Activated naive CD4-positive, alpha-beta T cell treated with anti-CD3 and anti-CD28 coated beads, Interleukin-2, amount 50 U/mL, for 72 hours (primary cell): ENCODE measurements around the gene AGXT2. TPM values are rescaled to one million over a fixed set of nuclear protein-coding genes. Genes with fewer than 3 reads are reported as not detected.
"Not testable (repeated sequence)": the region's sequence is repeated elsewhere in the genome, so short reads cannot be mapped to it uniquely, and the experiment has no call there.

Experiments used
- ATAC-seq, 2 donors: fragments of 150-1000 bp; cut with Tn5 transposase; 2 replicates each; pipeline ENCODE4 v1.10.0; 2021; ENCODE audit warnings: mild to moderate bottlenecking in 2 of 2, moderate library complexity in 2 of 2
- DNase-seq, 2 donors: peaks; one replicate each; pipeline ENCODE4 v3.0.0; 2021 to 2022; ENCODE audit warnings: low spot score in 2 of 2
- H3K27ac Mint-ChIP-seq, 2 donors: one replicate each; pipeline ENCODE4 v1.8.0; 2022; ENCODE audit warnings: mild to moderate bottlenecking in 2 of 2, mixed read lengths in 2 of 2
- H3K36me3 Mint-ChIP-seq, 2 donors: one replicate each; pipeline ENCODE4 v1.8.0; 2022; ENCODE audit warnings: mixed read lengths in 2 of 2
- H3K9me3 Mint-ChIP-seq, 2 donors: one replicate each; pipeline ENCODE4 v1.8.0; 2022; ENCODE audit warnings: mixed read lengths in 2 of 2
- total RNA-seq, 2 donors: library from RNA; stranded (reverse); gene quantifications; one replicate each; pipeline ENCODE4 v1.2.3, GENCODE V29; 2022

AGXT2 gene
- total RNA-seq, 2 donors from 2014 or later: not detected

- DNase-seq: no peak
- Mint-ChIP-seq H3K27ac (no peak overlapping the region), H3K36me3 (no peaks in the 10 kb centered on the region), H3K9me3 (no peaks in the 10 kb centered on the region)
- ATAC-seq: no peak
Measured at GRCh38 chr5:35061211-35061770, 13.5 kb upstream of the AGXT2 start.

GRCh38 chr5:35060236-35060635 lies 12.5 kb upstream of the AGXT2 start:
- ATAC-seq: no peak
- no peak overlapping the region for H3K27ac Mint-ChIP-seq
- H3K36me3 Mint-ChIP-seq: no peaks in the 10 kb centered on the region

DNA sequence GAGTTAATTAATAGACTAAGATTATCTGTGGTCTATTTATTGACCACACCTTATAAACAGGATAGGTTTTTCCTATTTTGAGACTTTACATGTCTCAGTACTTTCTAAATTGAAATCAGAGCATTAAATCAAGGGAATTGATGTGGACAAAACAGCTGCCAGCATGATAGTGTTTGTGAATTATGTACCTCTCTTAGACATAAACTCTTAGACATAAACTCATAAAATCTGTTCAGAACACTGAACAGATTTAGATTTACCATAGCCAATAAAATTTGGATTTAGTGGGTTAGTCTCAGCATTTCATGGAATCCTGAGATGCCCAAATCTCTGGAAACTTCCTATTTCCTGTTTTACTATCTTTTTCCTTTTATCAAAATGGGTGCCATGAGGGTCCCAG lies 11.5 kb upstream of the AGXT2 start:
- no peaks in the 10 kb centered on the region for H3K9me3 Mint-ChIP-seq
- DNase-seq (no peak), ATAC-seq (no peak)
- no peak overlapping the region for H3K27ac Mint-ChIP-seq
- H3K36me3 Mint-ChIP-seq: no peaks in the 10 kb centered on the region

More at GRCh38 chr5:35060236-35060635, 12.5 kb upstream of the AGXT2 start:
- no peak for DNase-seq
- no peaks in the 10 kb centered on the region for H3K9me3 Mint-ChIP-seq

DNA sequence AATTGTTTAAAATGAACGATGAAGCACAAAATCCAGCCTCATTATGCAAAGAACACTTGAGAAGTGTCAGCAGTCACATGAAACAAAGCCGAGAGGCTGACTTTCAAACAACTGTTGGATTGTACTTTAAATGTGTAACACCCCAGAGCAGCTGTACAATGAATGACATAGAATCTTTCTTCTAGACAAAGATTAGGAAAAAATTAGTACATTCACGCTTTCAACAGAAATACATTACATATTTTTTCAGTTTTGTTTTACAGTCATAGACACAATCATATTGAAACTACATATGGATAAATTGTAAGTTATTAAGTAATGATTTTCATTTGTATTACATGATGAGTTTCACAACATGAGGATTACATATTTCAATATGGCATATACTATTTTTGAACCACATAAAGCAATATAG lies 10.6 kb upstream of the AGXT2 start:
- no peak for DNase-seq
- Mint-ChIP-seq H3K36me3 (no peaks in the 10 kb centered on the region), H3K27ac (no peak overlapping the region), H3K9me3 (no peaks in the 10 kb centered on the region)
- peak; percentile 36 to 94 for ATAC-seq

DNA sequence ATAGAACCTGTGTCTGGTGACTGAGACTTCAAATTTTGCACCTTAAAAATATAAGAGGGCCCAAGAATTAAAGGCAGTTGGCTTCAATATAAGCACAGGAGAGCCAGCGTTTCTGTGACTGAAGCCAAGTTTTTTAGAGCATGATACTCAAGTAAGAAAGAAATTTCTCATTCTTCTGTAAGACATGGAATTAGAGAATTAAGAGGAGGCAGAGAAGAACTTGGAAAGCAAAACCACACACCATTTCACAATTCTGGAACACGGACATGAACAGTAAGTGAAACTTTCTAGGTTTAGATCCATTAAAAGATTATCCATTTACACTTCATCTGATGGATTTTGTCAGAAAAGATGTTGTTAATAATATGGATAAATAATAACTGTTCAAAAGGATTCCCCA lies 8.9 kb upstream of the AGXT2 start:
- Mint-ChIP-seq H3K36me3 (no peaks in the 10 kb centered on the region), H3K9me3 (no peaks in the 10 kb centered on the region), H3K27ac (no peak overlapping the region)
- DNase-seq: no peak
- ATAC-seq: no peak

DNA sequence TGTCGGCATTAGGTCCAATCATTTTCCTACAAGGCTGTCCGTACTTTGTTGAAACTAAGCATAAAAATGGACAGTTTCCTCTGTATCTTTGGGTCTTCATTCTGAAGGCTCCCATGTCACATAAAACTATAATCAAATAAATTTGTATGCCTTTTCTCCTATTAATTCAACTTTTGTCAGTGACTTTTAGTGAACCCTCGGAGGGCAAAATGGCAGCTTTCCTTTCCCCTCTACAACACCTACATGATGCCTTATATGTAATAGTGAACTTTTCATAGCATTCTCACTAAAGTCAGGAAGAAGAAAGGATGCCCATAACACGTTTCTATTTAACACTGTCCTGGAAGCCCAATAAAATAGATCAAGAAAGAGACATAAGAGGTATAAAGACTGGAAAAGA lies 5.1 kb upstream of the AGXT2 start:
- no peaks in the 10 kb centered on the region for H3K36me3 Mint-ChIP-seq
- no peak overlapping the region for H3K27ac Mint-ChIP-seq
- DNase-seq: no peak
- no peak for ATAC-seq
- H3K9me3 Mint-ChIP-seq: no peaks in the 10 kb centered on the region

DNA sequence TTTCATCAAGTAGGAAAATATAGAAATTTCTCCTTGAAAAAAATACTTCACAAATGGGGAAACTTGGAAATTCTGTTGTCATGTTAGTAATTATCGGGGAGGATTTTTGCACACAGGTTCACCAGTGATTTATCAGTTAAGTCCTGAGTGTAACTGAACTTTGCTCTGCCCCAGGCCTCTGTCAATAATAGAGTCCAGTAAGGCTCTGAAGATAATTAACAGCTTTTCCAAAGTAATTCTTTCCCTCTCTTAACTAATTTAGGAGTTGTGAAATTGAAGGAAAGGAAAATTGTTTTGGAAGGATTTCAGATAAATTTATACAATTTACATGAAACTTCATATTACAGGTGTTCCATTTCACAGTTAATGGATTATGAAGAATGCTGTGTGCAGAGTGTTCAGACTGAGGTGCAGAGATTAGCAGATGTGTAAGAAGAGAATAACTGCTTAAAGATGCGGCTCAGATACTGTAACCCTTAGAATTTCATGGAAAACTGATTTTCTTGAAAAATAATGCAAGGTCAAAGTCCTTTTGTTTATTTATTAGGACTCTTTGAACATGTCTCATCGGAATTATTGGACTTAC lies 2.9 kb upstream of the AGXT2 start:
- Mint-ChIP-seq H3K36me3 (no peaks in the 10 kb centered on the region), H3K9me3 (no peaks in the 10 kb centered on the region), H3K27ac (no peak overlapping the region)
- DNase-seq (no peak), ATAC-seq (no peak)

- no peaks in the 10 kb centered on the region for H3K9me3 Mint-ChIP-seq
- H3K36me3 Mint-ChIP-seq: no peaks in the 10 kb centered on the region
- DNase-seq: no peak
- H3K27ac Mint-ChIP-seq: no peak overlapping the region
- ATAC-seq: no peak
Measured at GRCh38 chr5:35048910-35049309, 1.2 kb upstream of the AGXT2 start.

- DNase-seq (no peak), ATAC-seq (peak; percentile 47 to 72)
- Mint-ChIP-seq H3K9me3 (no peaks in the 10 kb centered on the region), H3K36me3 (no peaks in the 10 kb centered on the region), H3K27ac (no peak overlapping the region)
Measured at GRCh38 chr5:35046774-35047173, 975 bp downstream of the AGXT2 start.

DNA sequence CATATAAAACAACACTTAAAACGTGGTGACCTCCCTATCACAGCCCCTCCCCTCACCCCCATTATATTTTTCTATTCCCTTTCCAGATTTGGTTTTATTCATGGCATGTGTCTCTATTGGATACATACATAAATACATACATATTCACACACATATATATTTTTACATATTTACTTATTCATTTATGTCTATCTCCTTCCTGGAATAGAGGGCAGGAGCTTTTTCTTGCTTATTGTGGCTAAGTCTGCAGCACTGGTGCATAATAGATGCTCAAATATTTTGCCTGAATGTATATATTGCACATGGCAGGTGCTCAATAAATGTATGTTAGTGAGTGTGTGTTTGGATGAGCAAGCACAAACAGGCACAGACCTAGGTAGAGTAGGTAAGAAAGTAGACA lies 2.5 kb downstream of the AGXT2 start:
- ATAC-seq (no peak), DNase-seq (no peak)
- Mint-ChIP-seq H3K9me3 (no peaks in the 10 kb centered on the region), H3K27ac (no peak overlapping the region), H3K36me3 (no peaks in the 10 kb centered on the region)

- DNase-seq (no peak), ATAC-seq (no peak)
- H3K27ac Mint-ChIP-seq: no peak overlapping the region
- no peaks in the 10 kb centered on the region for H3K36me3 Mint-ChIP-seq
- H3K9me3 Mint-ChIP-seq: no peaks in the 10 kb centered on the region
Measured at GRCh38 chr5:35044649-35045048, 3.1 kb downstream of the AGXT2 start.

GRCh38 chr5:35042781-35043180 lies 5.0 kb downstream of the AGXT2 start:
- ATAC-seq (no peak), DNase-seq (no peak)
- Mint-ChIP-seq H3K27ac (no peak overlapping the region), H3K9me3 (no peaks in the 10 kb centered on the region), H3K36me3 (no peaks in the 10 kb centered on the region)

- no peak overlapping the region for H3K27ac Mint-ChIP-seq
- no peaks in the 10 kb centered on the region for H3K9me3 Mint-ChIP-seq
- H3K36me3 Mint-ChIP-seq: no peaks in the 10 kb centered on the region
- DNase-seq: no peak
- no peak for ATAC-seq
Measured at GRCh38 chr5:35041261-35041660, 6.5 kb downstream of the AGXT2 start.

- H3K27ac Mint-ChIP-seq: no peak overlapping the region
- DNase-seq: no peak
- ATAC-seq: no peak
- no peaks in the 10 kb centered on the region for H3K36me3 Mint-ChIP-seq
- H3K9me3 Mint-ChIP-seq: no peaks in the 10 kb centered on the region
Measured at GRCh38 chr5:35038891-35039290, 8.9 kb downstream of the AGXT2 start.

DNA sequence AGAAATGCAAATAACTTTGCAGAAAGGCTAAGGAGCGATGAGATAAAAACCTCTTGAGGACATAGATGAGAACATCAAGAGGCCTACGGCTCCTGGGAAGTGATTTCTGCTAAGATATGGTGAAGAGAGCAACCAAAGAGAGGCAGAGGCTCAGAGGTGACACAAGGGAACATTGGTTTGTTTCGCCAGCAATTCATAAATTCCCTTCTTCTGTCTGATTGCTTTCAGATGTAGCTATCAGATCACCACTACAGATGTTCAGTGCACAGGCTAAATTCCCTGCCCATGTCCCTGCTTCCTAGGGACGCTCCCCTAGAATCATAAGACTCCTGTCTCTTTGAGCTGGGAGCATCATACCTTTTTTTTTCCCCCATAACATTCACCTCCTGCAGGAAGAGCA lies 11.2 kb downstream of the AGXT2 start:
- H3K9me3 Mint-ChIP-seq: no peaks in the 10 kb centered on the region
- no peak overlapping the region for H3K27ac Mint-ChIP-seq
- ATAC-seq: no peak
- no peak for DNase-seq
- H3K36me3 Mint-ChIP-seq: no peaks in the 10 kb centered on the region

DNA sequence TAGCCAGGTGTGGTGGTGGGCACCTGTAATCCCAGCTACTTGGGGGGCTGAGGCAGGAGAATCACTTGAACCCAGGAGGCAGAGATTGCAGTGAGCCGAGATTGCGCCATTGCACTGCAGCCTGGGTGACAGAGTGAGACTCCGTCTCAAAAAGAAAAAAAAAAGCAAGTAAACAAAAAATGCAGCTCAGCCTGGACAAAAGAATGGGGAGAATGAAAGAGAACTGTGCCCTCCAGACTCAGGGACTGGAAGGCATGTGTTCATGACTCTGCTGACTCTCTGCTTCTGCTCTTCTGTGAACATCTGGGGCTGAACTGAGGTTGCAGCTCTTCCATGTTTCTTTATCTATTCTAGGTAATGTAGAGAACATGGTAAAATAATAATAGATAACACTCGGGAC lies 11.8 kb downstream of the AGXT2 start:
- not testable (repeated sequence) for DNase-seq, H3K9me3 Mint-ChIP-seq, ATAC-seq, H3K27ac Mint-ChIP-seq, H3K36me3 Mint-ChIP-seq

- no peaks in the 10 kb centered on the region for H3K36me3 Mint-ChIP-seq
- no peak overlapping the region for H3K27ac Mint-ChIP-seq
- H3K9me3 Mint-ChIP-seq: no peaks in the 10 kb centered on the region
- no peak for DNase-seq
- no peak for ATAC-seq
Measured at GRCh38 chr5:35035271-35035670, 12.5 kb downstream of the AGXT2 start.

DNA sequence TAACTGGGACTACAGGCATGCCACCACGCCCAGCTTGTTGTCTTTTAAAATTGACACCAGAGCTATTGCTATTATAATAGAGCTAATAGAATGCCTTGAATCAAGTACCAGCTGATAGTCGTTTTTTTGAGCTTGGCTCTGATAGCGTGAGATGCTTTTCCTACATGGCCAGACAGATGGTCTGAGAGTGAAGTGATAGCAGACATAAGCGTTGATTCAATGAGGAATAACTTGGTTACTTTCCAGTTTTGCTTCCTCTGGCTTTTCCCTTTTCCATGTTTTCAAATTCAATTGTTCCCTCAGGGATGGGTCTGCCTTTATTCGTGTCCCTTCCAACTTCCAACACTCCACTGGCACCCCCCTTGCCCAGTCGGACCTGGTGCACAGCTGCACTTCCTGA lies 15.4 kb downstream of the AGXT2 start:
- Mint-ChIP-seq H3K36me3 (no peaks in the 10 kb centered on the region), H3K9me3 (no peaks in the 10 kb centered on the region), H3K27ac (no peak overlapping the region)
- DNase-seq (no peak), ATAC-seq (no peak)

GRCh38 chr5:35031276-35031675 lies 16.5 kb downstream of the AGXT2 start:
- DNase-seq (no peak), ATAC-seq (no peak)
- Mint-ChIP-seq H3K36me3 (no peaks in the 10 kb centered on the region), H3K9me3 (no peaks in the 10 kb centered on the region), H3K27ac (no peak overlapping the region)
